ENCODE results near the gene TSPYL1. TPM values are rescaled to one million over a fixed set of nuclear protein-coding genes. Genes with fewer than 3 reads are reported as not detected.
"Not testable (repeated sequence)": the region's sequence is repeated elsewhere in the genome, so short reads cannot be mapped to it uniquely, and the experiment has no call there.

Gene TSPYL1
- 37.9 and 41.1 TPM in 2 replicates for total RNA-seq

- intact Hi-C loops (cut with micrococcal nuclease) = loop anchor here (1.0 to 5.0 kb wide), 10 partner anchors 25 to 402 kb away; partner anchors contain the start of genes KPNA5, NT5DC1, RWDD1 and TSPYL4
These were observed at the start of gene TSPYL1 for GRCh38 chr6:116279232-116280160. Gene TSPYL1, minus strand, starts transcription at chr6:116279930. Its CDS starts 100 bp downstream, at chr6:116279830.

DNA sequence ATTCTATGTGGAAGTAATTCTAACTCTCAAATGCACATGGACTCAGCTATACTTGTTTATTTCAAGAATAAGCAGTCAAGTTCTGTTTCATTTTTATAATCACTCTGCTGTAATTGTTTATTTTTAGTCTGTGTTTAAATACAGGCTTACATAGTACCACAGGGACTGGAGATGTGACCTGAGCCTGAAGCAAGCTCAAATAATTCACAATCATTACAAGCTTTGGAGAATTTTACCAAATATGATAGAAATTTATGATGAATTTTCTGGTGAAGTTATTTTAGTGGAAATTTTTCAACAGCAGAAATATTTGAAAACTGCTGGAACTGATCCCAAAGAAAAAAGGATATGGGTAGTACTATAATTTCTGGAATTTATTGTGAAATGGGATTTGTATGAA lies 49.4 kb upstream of the TSPYL1 start:
- intact Hi-C loops (cut with micrococcal nuclease) = no loop called here

GRCh38 chr6:116328528-116328903 lies 48.8 kb upstream of the TSPYL1 start:
- intact Hi-C loops (cut with micrococcal nuclease) = no loop called here

GRCh38 chr6:116327803-116328527 lies 48.2 kb upstream of the TSPYL1 start:
- intact Hi-C loops (cut with micrococcal nuclease) = no loop called here

DNA sequence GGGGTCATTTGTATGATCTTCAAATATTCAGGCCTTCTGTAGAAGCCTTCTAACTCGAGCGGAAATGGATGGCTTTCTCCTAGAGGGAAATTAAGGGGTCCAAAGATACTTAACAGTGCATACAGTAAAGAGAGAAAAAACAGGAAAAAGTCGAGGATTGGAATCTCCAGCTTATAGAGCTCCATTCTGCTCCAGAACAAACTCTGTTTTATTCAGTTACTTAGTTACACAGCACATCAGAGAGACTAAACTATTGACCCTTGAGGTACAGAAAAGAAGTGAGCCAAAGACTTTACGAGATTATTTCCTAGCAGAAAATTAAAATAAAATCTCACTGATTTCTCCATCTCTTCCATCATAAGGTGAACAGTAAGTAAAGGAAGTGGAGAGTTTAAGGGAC lies 47.3 kb upstream of the TSPYL1 start:
- intact Hi-C loops (cut with micrococcal nuclease) = no loop called here

GRCh38 chr6:116326181-116326671 lies 46.5 kb upstream of the TSPYL1 start:
- intact Hi-C loops (cut with micrococcal nuclease) = no loop called here

- intact Hi-C loops (cut with micrococcal nuclease) = not testable (repeated sequence)
These were observed 46.0 kb upstream of the TSPYL1 start for GRCh38 chr6:116325634-116326132.

DNA sequence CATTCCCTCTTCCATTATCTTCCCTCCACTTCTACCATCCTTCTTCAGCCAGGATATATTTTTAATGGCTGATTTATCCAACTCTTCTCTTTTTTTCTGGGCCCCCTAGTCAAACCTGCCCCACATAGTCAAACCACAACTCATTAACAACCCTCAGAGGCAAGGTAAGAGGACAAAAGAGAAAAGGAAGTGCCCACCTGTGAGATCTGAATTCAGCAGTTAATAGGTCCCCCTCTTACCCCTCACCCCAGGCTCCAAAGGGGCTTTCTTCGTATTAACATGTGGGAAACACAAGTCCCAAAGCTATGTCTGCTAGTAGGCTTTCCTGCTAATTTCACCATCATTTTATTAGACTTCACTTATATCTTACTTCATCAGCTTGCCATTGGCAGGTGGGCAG lies 44.1 kb upstream of the TSPYL1 start:
- intact Hi-C loops (cut with micrococcal nuclease) = no loop called here

DNA sequence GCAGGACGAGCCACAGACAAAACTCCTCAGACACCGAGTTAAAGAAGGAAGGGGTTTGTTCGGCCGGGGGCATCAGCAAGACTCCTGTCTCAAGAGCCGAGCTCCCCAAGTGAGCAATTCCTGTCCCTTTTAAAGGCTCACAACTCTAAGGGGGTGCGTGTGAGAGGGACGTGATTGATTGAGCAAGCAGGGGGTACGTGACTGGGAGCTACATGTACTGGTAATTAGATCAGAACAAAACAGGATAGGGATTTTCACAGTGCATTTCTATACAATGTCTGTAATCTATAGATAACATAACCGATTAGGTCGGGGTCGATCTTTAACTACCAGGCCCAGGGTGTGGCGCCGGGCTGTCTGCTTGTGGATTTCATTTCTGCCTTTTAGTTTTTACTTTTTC lies 42.2 kb upstream of the TSPYL1 start:
- intact Hi-C loops (cut with micrococcal nuclease) = not testable (repeated sequence)

DNA sequence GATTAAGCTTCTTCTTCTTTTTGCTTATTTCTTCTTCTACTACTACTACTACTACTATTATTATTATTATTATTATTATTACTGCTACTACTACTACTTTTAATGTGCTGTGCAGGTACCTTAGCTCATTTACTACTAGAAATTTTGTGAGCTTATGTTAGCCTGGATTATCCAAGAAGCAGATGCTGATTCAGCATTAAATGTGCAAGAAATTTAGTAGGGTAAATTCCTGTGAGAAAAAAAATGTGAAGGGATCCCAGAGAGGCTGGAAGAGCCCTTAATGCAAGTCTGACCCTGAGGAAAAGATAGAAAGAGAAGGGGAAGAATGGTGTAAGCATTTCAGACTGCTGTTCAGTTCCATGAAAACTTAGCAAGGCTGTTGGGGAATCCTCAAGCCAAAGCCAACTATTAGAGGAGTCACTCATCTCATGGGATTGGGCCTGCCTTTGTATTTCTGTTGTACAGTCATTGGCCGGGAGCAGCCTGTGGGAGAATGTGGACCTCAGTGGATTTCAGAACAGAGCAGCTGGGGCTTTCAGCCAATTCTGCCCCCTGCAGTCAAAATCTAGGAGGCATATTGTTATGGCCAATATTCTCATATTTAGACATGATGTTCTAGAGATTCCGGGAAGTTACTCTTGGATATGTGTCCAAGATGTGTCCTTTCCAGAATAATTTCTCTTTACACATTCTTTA lies 37.2 kb upstream of the TSPYL1 start:
- intact Hi-C loops (cut with micrococcal nuclease) = no loop called here

DNA sequence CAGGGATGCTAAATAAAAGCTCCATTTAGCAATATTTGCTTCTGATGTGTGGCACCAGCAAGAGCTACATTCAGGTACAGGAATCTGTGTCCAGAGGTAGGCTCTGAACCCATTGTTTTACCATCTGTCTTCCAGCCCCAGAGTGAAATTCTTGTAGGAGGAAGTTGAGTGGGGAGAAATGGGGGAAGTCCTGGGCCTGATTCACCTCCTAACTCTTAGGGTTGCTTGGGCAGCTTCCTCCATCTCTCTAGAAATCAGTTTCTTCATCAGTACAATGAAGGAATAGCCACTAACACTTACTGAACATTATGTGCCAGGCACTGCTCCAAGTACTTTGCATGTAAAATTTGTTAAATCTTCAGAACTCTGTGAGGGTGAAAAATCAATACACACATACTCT lies 35.1 kb upstream of the TSPYL1 start:
- intact Hi-C loops (cut with micrococcal nuclease) = no loop called here

DNA sequence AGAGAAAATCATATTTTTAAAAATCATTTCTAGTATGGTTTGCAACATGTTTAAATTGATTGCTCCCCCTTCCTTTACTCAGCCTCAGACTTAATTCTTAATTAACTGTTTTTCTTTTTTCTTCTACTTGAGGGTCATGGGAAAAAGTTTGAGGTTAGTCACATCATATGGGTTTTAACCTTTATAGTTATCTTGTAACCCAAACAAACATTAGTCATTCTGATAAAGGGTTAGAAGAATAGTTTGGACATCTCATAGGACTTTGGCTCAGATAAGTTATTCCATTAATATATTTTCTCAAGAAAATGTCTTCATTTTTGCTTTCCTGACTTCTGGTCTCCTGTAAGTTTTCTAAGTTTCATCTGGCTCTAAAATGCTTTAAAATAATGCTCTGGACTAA lies 34.5 kb upstream of the TSPYL1 start:
- intact Hi-C loops (cut with micrococcal nuclease) = no loop called here

GRCh38 chr6:116313101-116313776 lies 33.5 kb upstream of the TSPYL1 start:
- intact Hi-C loops (cut with micrococcal nuclease) = no loop called here

DNA sequence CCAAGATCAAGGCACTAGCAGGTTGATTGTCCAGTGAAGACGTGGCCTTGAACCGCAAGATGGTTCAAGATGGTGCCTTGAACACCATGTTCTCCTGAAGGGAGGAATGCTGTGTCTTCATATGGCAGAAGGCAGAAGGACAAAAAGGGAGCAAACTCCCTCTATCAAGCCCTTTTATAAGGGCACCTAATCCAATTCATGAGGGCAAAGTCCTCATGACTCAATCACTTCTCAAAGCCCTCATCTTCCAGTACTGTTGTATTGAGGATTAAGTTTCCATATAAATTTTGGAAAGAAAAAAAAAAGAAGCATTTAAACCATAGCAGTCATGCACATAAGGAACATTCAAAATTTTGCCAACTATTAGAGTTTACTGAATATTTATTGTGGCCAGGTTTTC lies 29.9 kb upstream of the TSPYL1 start:
- intact Hi-C loops (cut with micrococcal nuclease) = no loop called here

DNA sequence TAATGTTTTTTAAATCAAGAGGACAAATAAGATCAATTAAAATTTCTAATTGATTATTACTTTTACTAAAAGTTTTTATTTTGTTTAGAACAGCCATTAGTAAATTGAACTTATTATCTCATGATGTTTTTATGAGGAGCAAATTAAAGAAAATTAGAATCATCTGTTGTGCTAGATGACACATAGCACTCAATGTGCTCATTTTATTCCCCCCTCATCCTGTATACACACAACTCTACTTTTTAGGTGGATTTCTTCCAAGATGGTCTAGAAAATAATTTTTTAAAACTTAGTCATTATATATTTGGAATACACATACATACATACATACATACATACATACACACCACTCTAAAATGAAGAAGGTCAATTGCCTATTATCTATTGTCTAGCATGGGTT lies 29.3 kb upstream of the TSPYL1 start:
- intact Hi-C loops (cut with micrococcal nuclease) = no loop called here

DNA sequence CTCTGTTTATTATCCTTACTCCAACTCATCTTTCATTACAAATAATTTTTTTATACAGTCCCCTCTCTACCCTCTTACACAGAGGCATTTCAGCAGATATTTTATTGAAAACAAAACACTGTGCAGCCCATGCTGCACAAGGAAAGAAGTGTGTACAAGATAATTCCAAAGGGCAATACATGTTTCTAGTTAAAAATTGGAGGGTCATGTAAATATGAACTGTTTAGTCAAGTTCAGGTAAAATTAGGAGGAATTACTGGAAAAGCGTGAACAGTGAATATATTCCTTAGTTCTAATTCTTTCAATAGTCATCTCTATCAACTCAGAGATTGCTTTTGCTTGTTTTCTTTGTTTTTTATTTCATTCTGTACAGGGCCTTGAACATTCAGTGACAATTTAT lies 27.9 kb upstream of the TSPYL1 start:
- intact Hi-C loops (cut with micrococcal nuclease) = no loop called here

GRCh38 chr6:116307001-116307400 lies 27.3 kb upstream of the TSPYL1 start:
- intact Hi-C loops (cut with micrococcal nuclease) = no loop called here

DNA sequence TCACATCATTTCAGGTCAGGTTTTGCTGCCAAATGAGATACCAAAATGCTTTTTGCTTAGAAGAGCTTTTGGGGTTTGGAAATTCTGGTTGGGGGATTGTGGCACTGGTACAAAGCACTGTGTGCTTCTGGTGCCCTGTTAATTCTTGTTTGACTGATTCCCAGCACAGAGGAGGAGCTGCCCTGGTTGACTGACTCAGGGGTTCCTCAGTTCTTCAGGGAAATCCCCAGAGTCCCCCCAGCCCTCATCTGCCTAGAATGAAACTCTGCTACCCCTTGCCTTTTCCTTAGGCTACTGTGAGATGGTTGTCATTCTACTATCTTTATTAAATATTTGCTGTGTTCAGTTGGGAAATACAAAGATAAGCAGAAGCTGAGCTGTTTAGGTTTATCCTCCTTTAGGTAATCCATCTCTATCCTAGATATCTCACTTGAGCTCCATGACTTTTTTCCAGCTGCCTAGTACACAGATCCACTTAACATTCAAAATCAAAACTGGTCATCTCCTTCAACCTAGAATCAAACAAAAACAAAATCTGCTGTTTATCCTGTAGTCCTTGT lies 24.9 kb upstream of the TSPYL1 start:
- intact Hi-C loops (cut with micrococcal nuclease) = no loop called here

GRCh38 chr6:116301104-116301503 lies 21.4 kb upstream of the TSPYL1 start:
- intact Hi-C loops (cut with micrococcal nuclease) = no loop called here

- intact Hi-C loops (cut with micrococcal nuclease) = no loop called here
These were observed 20.8 kb upstream of the TSPYL1 start for GRCh38 chr6:116300566-116300965.

- intact Hi-C loops (cut with micrococcal nuclease) = no loop called here
These were observed 19.2 kb upstream of the TSPYL1 start for GRCh38 chr6:116298973-116299372.
